Thoracic aorta (tissue), 2 donors: ENCODE results near the gene BBOF1. TPM values are rescaled to one million over a fixed set of nuclear protein-coding genes. Genes with fewer than 3 reads are reported as not detected.
"Not testable (repeated sequence)": the region's sequence is repeated elsewhere in the genome, so short reads cannot be mapped to it uniquely, and the experiment has no call there.

Experiments used
- ATAC-seq: fragments of 150-250 bp; one replicate; pipeline ENCODE4 v1.8.0; 2017; ENCODE audit warnings: low read depth; ENCODE audit not compliant: insufficient number of reproducible peaks, low FRiP score
- DNase-seq: peaks from one replicate; pipeline ENCODE4 v3.0.0-alpha.2; 2020; ENCODE audit warnings: low spot score
- H3K27ac ChIP-seq, 2 donors: fragments of 200-600 bp; sonication (generic); 1 replicate in 1 of 2; 2 replicates in 1 of 2; pipeline ENCODE4 v1.5.1; 2016; ENCODE audit warnings: mild to moderate bottlenecking in 2 of 2, moderate library complexity in 2 of 2
- H3K27me3 ChIP-seq: fragments of 200-600 bp; sonication (generic); replicated peaks from 2 replicates; pipeline ENCODE4 v1.6.0; 2016; ENCODE audit warnings: mild to moderate bottlenecking; ENCODE audit not compliant: insufficient read depth
- H3K36me3 ChIP-seq: fragments of 200-600 bp; sonication (generic); one replicate; pipeline ENCODE4 v1.5.1; 2016
- H3K4me1 ChIP-seq, 2 donors: fragments of 200-600 bp; sonication (generic); 1 replicate in 1 of 2; 2 replicates in 1 of 2; pipeline versions ENCODE4 v1.5.1 to v1.6.0; 2016; ENCODE audit warnings: low read depth in 2 of 2, mild to moderate bottlenecking in 1 of 2; ENCODE audit not compliant: control insufficient read depth in 1 of 2
- H3K4me3 ChIP-seq: fragments of 200-600 bp; sonication (generic); 2 replicates; pipeline ENCODE4 v1.5.1; 2016; ENCODE audit warnings: mild to moderate bottlenecking
- H3K9me3 ChIP-seq: fragments of 200-600 bp; sonication (generic); 2 replicates; pipeline ENCODE4 v1.5.1; 2016
- CTCF ChIP-seq: fragments of 200-600 bp; sonication (generic); IDR thresholded peaks from one replicate; pipeline ENCODE4 v1.5.1; 2019; ENCODE audit warnings: antibody characterized with exemption
- total RNA-seq, 2 donors: library from RNA; depleted of rRNA; stranded (reverse); fragments of >200 nt; gene quantifications; one replicate each; pipeline versions ENCODE4 v1.1.0 to v1.2.3, GENCODE V29; 2016

Gene BBOF1
- total RNA-seq, 2 donors from 2014 or later, result 4.7 to 5.6 TPM

- no peak overlapping the region for H3K27ac ChIP-seq
These were observed 70.3 kb downstream of the BBOF1 start for GRCh38 chr14:74089251-74090020.

DNA sequence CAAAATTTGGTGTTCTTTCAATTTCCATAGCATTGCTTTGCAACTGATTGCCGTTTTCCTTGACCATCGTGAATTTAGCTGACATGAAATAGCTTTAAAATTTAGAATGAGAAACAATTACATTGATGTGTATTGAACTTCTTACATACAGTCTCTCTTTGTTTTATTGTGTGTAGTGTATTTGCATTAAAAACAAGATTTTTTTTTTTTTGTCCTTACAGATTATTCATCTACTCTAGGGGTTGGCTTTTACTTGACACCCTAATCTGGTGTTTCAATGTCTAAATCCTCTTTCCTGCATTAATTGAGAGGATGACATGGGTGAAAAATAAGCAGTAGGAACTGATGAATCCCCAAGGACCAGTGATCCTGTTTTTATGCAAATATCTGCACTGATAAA, 86.2 kb downstream of the BBOF1 start:
- ATAC-seq (no peak), DNase-seq (no peak)
- Histone ChIP-seq H3K9me3 (no peaks in the 10 kb centered on the region), H3K4me3 (no peak overlapping the region), H3K4me1 (peaks cover 4 to 9% of the 10 kb centered on the region in 2 donors), H3K27me3 (no peaks in the 10 kb centered on the region), H3K36me3 (peaks cover 2% of the 10 kb centered on the region), H3K27ac (no peak overlapping the region)
- TF ChIP-seq CTCF, result no peak

More at GRCh38 chr14:74089251-74090020, 70.3 kb downstream of the BBOF1 start:
- no peak for DNase-seq
- ATAC-seq, result no peak
- H3K4me1 ChIP-seq, result peaks cover 8 to 12% of the 10 kb centered on the region in 2 donors
- H3K27me3 ChIP-seq, result no peaks in the 10 kb centered on the region
- H3K4me3 ChIP-seq, result no peak overlapping the region
- H3K36me3 ChIP-seq, result peaks cover 13% of the 10 kb centered on the region
- TF ChIP-seq CTCF, result no peak
- H3K9me3 ChIP-seq, result no peaks in the 10 kb centered on the region

DNA sequence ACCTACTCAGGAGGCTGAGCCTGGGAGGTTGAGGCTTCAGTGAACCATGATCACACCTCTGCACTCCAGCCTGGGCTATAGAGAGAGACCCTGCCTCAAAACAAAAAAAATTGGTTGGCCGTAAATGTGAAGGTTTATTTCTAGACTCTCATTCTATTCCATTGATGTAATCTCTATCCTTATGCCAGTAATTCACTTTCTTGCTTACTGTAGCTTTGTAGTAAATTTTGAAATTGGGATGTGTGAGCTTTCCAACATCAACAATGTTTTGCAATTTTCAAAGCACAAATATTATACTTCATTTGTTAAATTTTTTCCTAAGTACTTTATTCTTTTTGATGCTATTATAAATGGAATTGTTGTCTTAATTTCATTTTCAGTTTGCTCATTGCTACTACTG, 90.2 kb downstream of the BBOF1 start:
- ATAC-seq (no peak), DNase-seq (no peak)
- Histone ChIP-seq H3K9me3 (no peaks in the 10 kb centered on the region), H3K4me3 (no peak overlapping the region), H3K36me3 (no peaks in the 10 kb centered on the region), H3K4me1 (peaks cover 4 to 9% of the 10 kb centered on the region in 2 donors), H3K27ac (no peak overlapping the region), H3K27me3 (no peaks in the 10 kb centered on the region)
- no peak for TF ChIP-seq CTCF

DNA sequence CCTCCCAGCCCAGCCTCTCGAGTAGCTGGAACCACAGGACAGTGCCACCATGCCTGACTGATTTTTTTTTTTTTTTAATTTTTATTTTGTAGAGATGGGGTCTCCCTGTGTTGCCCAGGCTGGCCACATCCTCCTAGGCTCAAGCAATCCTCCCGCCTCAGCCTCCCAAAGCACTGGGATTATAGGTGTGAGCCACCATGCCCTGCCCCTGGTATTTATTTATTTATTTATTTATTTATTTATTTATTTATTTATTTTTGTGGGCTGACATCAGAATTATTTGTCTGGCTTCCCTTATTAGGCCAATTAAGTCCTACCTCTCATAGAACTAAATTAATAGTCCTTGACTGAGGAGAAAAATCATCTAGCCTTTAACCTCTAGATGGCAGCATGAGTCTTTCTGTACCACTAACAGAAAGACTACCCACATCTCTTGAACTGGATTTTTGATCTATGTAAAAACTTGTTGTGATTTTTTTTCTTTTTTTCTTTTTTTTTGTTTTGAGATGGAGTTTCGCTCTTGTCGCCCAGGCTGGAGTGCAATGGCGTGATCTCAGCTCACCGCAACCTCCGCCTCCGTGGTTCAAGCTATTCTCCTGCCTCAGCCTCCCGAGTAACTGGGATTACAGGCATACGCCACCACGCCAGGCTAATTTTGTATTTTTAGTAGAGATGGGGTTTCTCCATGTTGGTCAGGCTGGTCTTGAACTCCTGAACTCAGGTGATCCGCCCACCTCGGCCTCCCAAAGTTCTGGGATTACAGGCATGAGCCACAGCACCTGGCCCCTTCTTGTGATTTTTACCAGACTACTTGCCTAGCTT, 92.5 kb downstream of the BBOF1 start:
- not testable (repeated sequence) for H3K4me3 ChIP-seq, H3K9me3 ChIP-seq, H3K27ac ChIP-seq, ATAC-seq, DNase-seq, H3K36me3 ChIP-seq, H3K27me3 ChIP-seq, H3K4me1 ChIP-seq
- peak; percentile 19 for TF ChIP-seq CTCF

Other genes with a start within 250 kb of the BBOF1 start
- gene PTGR2, start 167.5 kb upstream of the BBOF1 start, total RNA-seq, result 1 to 10 TPM; 2.2 to 4.3 TPM
- 10 to 100 TPM; 55.0 to 61.4 TPM for gene ZNF410, start 132.5 kb upstream of the BBOF1 start, total RNA-seq
- 1 to 10 TPM; 2.9 to 4.5 TPM for gene FAM161B, start 69.3 kb upstream of the BBOF1 start, total RNA-seq
- 10 to 100 TPM; 46.3 to 57.1 TPM for gene COQ6, start 69.0 kb upstream of the BBOF1 start, total RNA-seq
- 10 to 100 TPM in 1 of 2 donors, 1 to 10 TPM in 1; 9.8 to 17.5 TPM for gene ENTPD5, start 61 bp upstream of the BBOF1 start, total RNA-seq
- 10 to 100 TPM; 20.3 to 28.5 TPM for gene ALDH6A1, start 65.1 kb downstream of the BBOF1 start, total RNA-seq
- 10 to 100 TPM in 1 of 2 donors, 1 to 10 TPM in 1; 8.7 to 22.1 TPM for gene LIN52, start 65.6 kb downstream of the BBOF1 start, total RNA-seq
- not detected for gene VSX2, start 220.1 kb downstream of the BBOF1 start, total RNA-seq